Keratinocyte (primary cell): ENCODE results near the gene ITGA3. TPM values are rescaled to one million over a fixed set of nuclear protein-coding genes. Genes with fewer than 3 reads are reported as not detected.

ENCODE experiments used
- DNase-seq: peaks from one replicate; pipeline ENCODE4 v3.0.0-alpha.2; 2011; ENCODE audit warnings: low read depth, missing footprints, low spot score
- FAIRE-seq: peaks from 2 replicates; lab custom pipeline; 2011; peaks lifted over from hg19 to GRCh38; lab: Jason Lieb, UNC
- H2AFZ ChIP-seq: 2 replicates; pipeline ENCODE4 v1.6.0; 2012; ENCODE audit warnings: low read length, control low read depth, inconsistent platforms; ENCODE audit not compliant: control insufficient read depth
- H3K27ac ChIP-seq: 2 replicates; pipeline ENCODE4 v1.5.1; 2011; ENCODE audit warnings: low read length; ENCODE audit not compliant: control insufficient read depth, insufficient read depth
- H3K27me3 ChIP-seq: 3 replicates; pipeline ENCODE4 v1.6.0; 2011; ENCODE audit warnings: low read length; ENCODE audit not compliant: control insufficient read depth, insufficient read depth; ENCODE audit errors: extremely low read depth
- H3K36me3 ChIP-seq, 2 experiments: 2 replicates in 1 of 2; 3 replicates in 1 of 2; pipeline ENCODE4 v1.5.1; 2011; ENCODE audit warnings: low read length in 2 of 2, mild to moderate bottlenecking in 1 of 2; ENCODE audit not compliant: control insufficient read depth in 2 of 2, insufficient read depth in 2 of 2; ENCODE audit errors: extremely low read depth in 1 of 2
- H3K4me1 ChIP-seq: 3 replicates; pipeline ENCODE4 v1.5.1; 2011; ENCODE audit warnings: low read length; ENCODE audit not compliant: control insufficient read depth, insufficient read depth; ENCODE audit errors: extremely low read depth
- H3K4me2 ChIP-seq: 3 replicates; pipeline ENCODE4 v1.6.0; 2011; ENCODE audit warnings: low read depth, low read length; ENCODE audit not compliant: control insufficient read depth, insufficient read depth; ENCODE audit errors: extremely low read depth
- H3K4me3 ChIP-seq, 3 experiments: fragments of 200-600 bp in 1 of 3; sonication (generic) in 1 of 3; 2 replicates in 2 of 3; 3 replicates in 1 of 3; pipeline ENCODE4 v1.5.1; 2011 to 2016; ENCODE audit warnings: low read length in 3 of 3, mild to moderate bottlenecking in 3 of 3, control low read depth in 2 of 3, inconsistent platforms in 1 of 3, low read depth in 1 of 3, mixed read lengths in 1 of 3, mixed run types in 1 of 3, moderate library complexity in 1 of 3; ENCODE audit not compliant: control insufficient read depth in 2 of 3, insufficient read depth in 2 of 3; ENCODE audit errors: extremely low read depth in 1 of 3
- H3K79me2 ChIP-seq: 2 replicates; pipeline ENCODE4 v1.6.0; 2012; ENCODE audit warnings: low read length; ENCODE audit not compliant: control insufficient read depth, insufficient read depth
- H3K9ac ChIP-seq: 3 replicates; pipeline ENCODE4 v1.6.0; 2011; ENCODE audit warnings: low read length; ENCODE audit not compliant: control insufficient read depth, insufficient read depth; ENCODE audit errors: extremely low read depth
- H3K9me1 ChIP-seq: 3 replicates; pipeline ENCODE4 v1.6.0; 2011; ENCODE audit warnings: low read length; ENCODE audit not compliant: control insufficient read depth, insufficient read depth; ENCODE audit errors: extremely low read depth
- H3K9me3 ChIP-seq: 2 replicates; pipeline ENCODE4 v1.5.1; 2012; ENCODE audit warnings: low read depth, low read length; ENCODE audit not compliant: control insufficient read depth
- H4K20me1 ChIP-seq: 3 replicates; pipeline ENCODE4 v1.6.0; 2011; ENCODE audit warnings: low read length; ENCODE audit not compliant: control insufficient read depth, insufficient read depth; ENCODE audit errors: extremely low read depth
- CTCF ChIP-seq, 3 experiments: IDR thresholded peaks in 1 of 3; conservative IDR thresholded peaks in 1 of 3; optimal IDR thresholded peaks in 1 of 3; 2 replicates in 2 of 3; 3 replicates in 1 of 3; pipeline versions ENCODE3 to v1.5.1; 2011; ENCODE audit warnings: low read length in 3 of 3, mild to moderate bottlenecking in 3 of 3, moderate library complexity in 2 of 3, control low read depth in 1 of 3, inconsistent platforms in 1 of 3; ENCODE audit not compliant: insufficient read depth in 2 of 3; ENCODE audit errors: extremely low read depth in 1 of 3
- EZH2 ChIP-seq: IDR thresholded peaks from one replicate; pipeline ENCODE4 v1.6.1; 2012; ENCODE audit warnings: inconsistent platforms, mild to moderate bottlenecking, low read length, moderate library complexity
- dilution Hi-C: fragments of 300-500 bp; cut with MboI; formaldehyde crosslinking; loops from one replicate; pipeline ENCODE4 v1.7.0; 2020; ENCODE audit warnings: low sequenced_read_pairs; ENCODE audit not compliant: extremely low pct_ligation_motif_present
- polyA plus RNA-seq, 5 experiments: library from polyadenylated mRNA; depleted of rRNA in 3 of 5; stranded (reverse) in 3 of 5; stranded (forward) in 1 of 5; unstranded in 1 of 5; fragments of >200 nt; gene quantifications; 1 replicate in 1 of 5; 2 replicates in 3 of 5; 3 replicates in 1 of 5; pipeline versions ENCODE4 v1.2.1 to v1.2.3, GENCODE V29; 2011 to 2012; ENCODE audit warnings: missing spikeins in 2 of 5, low read depth in 1 of 5, low replicate concordance in 1 of 5

ITGA3 gene
- polyA plus RNA-seq, 1 donor (not counting 4 experiments of a cell fraction or from before 2014, with no cell fraction given) = 427 TPM

GRCh38 chr17:50090071-50090470, 34.2 kb downstream of the ITGA3 start:
- H3K36me3 ChIP-seq = peaks cover 34 to 45% of the 10 kb centered on the region in 2 experiments
- peaks cover 12% of the 10 kb centered on the region for H3K4me1 ChIP-seq
- H4K20me1 ChIP-seq = peaks cover 65% of the 10 kb centered on the region
- no peak overlapping the region for H3K9ac ChIP-seq
- H3K9me3 ChIP-seq = no peaks in the 10 kb centered on the region
- no peak for TF ChIP-seq EZH2
- no peak for TF ChIP-seq CTCF (optimal IDR thresholded peaks at IDR 0.05 in 1 of 3, IDR thresholded peaks at IDR 0.05 in 1 of 3, conservative IDR thresholded peaks at IDR 0.05 in 1 of 3; ENCODE audit: extremely low read depth in 1 of 3, insufficient read depth in 2 of 3, low read length in 3 of 3)
- H3K27me3 ChIP-seq = no peaks in the 10 kb centered on the region
- H3K4me2 ChIP-seq = no peak overlapping the region
- H3K9me1 ChIP-seq = peaks cover 3% of the 10 kb centered on the region
- H3K79me2 ChIP-seq = no peaks in the 10 kb centered on the region
- no peak for FAIRE-seq
- H2AFZ ChIP-seq = no peak overlapping the region
- no peak overlapping the region for H3K27ac ChIP-seq
- no peak overlapping the region for H3K4me3 ChIP-seq
- no peak for DNase-seq
- dilution Hi-C loops = no loop called here

GRCh38 chr17:50090971-50091917, 35.3 kb downstream of the ITGA3 start:
- H4K20me1 ChIP-seq = peaks cover 63% of the 10 kb centered on the region
- H3K9me1 ChIP-seq = peaks cover 3% of the 10 kb centered on the region
- DNase-seq = no peak
- no peak overlapping the region for H3K27ac ChIP-seq
- no peak overlapping the region for H3K4me2 ChIP-seq
- dilution Hi-C loops = no loop called here
- peaks cover 34 to 44% of the 10 kb centered on the region in 2 experiments for H3K36me3 ChIP-seq
- no peaks in the 10 kb centered on the region for H3K79me2 ChIP-seq
- H2AFZ ChIP-seq = no peak overlapping the region
- H3K4me3 ChIP-seq = no peak overlapping the region
- H3K27me3 ChIP-seq = no peaks in the 10 kb centered on the region
- no peak for FAIRE-seq
- no peaks in the 10 kb centered on the region for H3K9me3 ChIP-seq
- no peak overlapping the region for H3K9ac ChIP-seq
- H3K4me1 ChIP-seq = peaks cover 15% of the 10 kb centered on the region
- TF ChIP-seq CTCF (optimal IDR thresholded peaks at IDR 0.05 in 1 of 3, IDR thresholded peaks at IDR 0.05 in 1 of 3, conservative IDR thresholded peaks at IDR 0.05 in 1 of 3; ENCODE audit: extremely low read depth in 1 of 3, insufficient read depth in 2 of 3, low read length in 3 of 3) (no peak), EZH2 (no peak)
